HFF-Myc (cell line): ENCODE data around the gene SWT1.
"Not testable (repeated sequence)": the region's sequence is repeated elsewhere in the genome, so short reads cannot be mapped to it uniquely, and the experiment has no call there.

Experiments used
- DNase-seq: peaks from one replicate; pipeline ENCODE4 v3.0.0-alpha.2; 2011; ENCODE audit warnings: low read depth; ENCODE audit errors: extremely low read depth
- H3K4me3 ChIP-seq: replicated peaks from 2 replicates; pipeline ENCODE4 v1.5.1; 2011; ENCODE audit warnings: low read depth, mild to moderate bottlenecking, control low read depth, low read length
- CTCF ChIP-seq: IDR thresholded peaks from 2 replicates; pipeline ENCODE4 v1.5.1; 2012; ENCODE audit warnings: mild to moderate bottlenecking, low read depth, low read length, control low read depth; ENCODE audit errors: missing control alignments

SWT1 gene

GRCh38 chr1:185207980-185208602 lies 51.1 kb downstream of the SWT1 start:
- no peak for TF ChIP-seq CTCF
- DNase-seq = no peak

GRCh38 chr1:185208626-185209180 lies 51.7 kb downstream of the SWT1 start:
- no peak for TF ChIP-seq CTCF
- no peak for DNase-seq
- H3K4me3 ChIP-seq = no peak overlapping the region

More at GRCh38 chr1:185207980-185208602, 51.1 kb downstream of the SWT1 start:
- no peak overlapping the region for H3K4me3 ChIP-seq

- not testable (repeated sequence) for DNase-seq
Observed at GRCh38 chr1:185209357-185209756, 52.4 kb downstream of the SWT1 start.

GRCh38 chr1:185213091-185213490 lies 56.1 kb downstream of the SWT1 start:
- TF ChIP-seq CTCF = no peak
- H3K4me3 ChIP-seq = no peak overlapping the region
- no peak for DNase-seq

More at GRCh38 chr1:185209357-185209756, 52.4 kb downstream of the SWT1 start:
- not testable (repeated sequence) for H3K4me3 ChIP-seq

GRCh38 chr1:185215911-185216310 lies 58.9 kb downstream of the SWT1 start:
- no peak for TF ChIP-seq CTCF
- DNase-seq = no peak
- no peak overlapping the region for H3K4me3 ChIP-seq

GRCh38 chr1:185224132-185224531 lies 67.2 kb downstream of the SWT1 start:
- TF ChIP-seq CTCF = no peak
- no peak overlapping the region for H3K4me3 ChIP-seq

GRCh38 chr1:185227161-185227560 lies 70.2 kb downstream of the SWT1 start:
- H3K4me3 ChIP-seq = no peak overlapping the region
- DNase-seq = no peak
- no peak for TF ChIP-seq CTCF

More at GRCh38 chr1:185224132-185224531, 67.2 kb downstream of the SWT1 start:
- no peak for DNase-seq
